H1 (cell line): ENCODE data around the gene HADHB. TPM values are rescaled to one million over a fixed set of nuclear protein-coding genes. Genes with fewer than 3 reads are reported as not detected.

Source experiments
- CTCF ChIA-PET: fragments of 300-600 bp; sonication (Branson Sonifier 250); formaldehyde crosslinking; loops from one replicate; lab custom pipeline; 2021; ENCODE audit not compliant: partially characterized antibody; lab: Charles Lee
- POLR2A ChIA-PET: fragments of 300-600 bp; sonication (Branson Sonifier 250); formaldehyde crosslinking; loops from one replicate; lab custom pipeline; 2021; ENCODE audit warnings: inconsistent platforms; ENCODE audit not compliant: partially characterized antibody; lab: Charles Lee
- DNase-seq, 2 experiments: peaks; one replicate each; pipeline versions ENCODE4 v3.0.0 to v3.0.0-alpha.2; 2010 to 2022; ENCODE audit warnings: low spot score in 2 of 2, low read depth in 1 of 2, mixed read lengths in 1 of 2
- FAIRE-seq: peaks from 2 replicates; lab custom pipeline; 2011; peaks lifted over from hg19 to GRCh38; lab: Jason Lieb, UNC
- H2AFZ ChIP-seq: 2 replicates; pipeline ENCODE4 v1.8.1; 2012; ENCODE audit warnings: low read length, inconsistent platforms
- H2AK5ac ChIP-seq: 2 replicates; pipeline ENCODE4 v1.6.1; 2013; ENCODE audit warnings: low read depth, low read length
- H2BK120ac ChIP-seq: replicated peaks from 2 replicates; pipeline ENCODE3; 2013; ENCODE audit warnings: low read depth, low read length, inconsistent platforms
- H2BK12ac ChIP-seq: 2 replicates; pipeline ENCODE4 v1.6.1; 2013; ENCODE audit warnings: low read depth, low read length
- H2BK15ac ChIP-seq: 2 replicates; pipeline ENCODE4 v1.6.1; 2013; ENCODE audit warnings: low read length
- H2BK20ac ChIP-seq: 2 replicates; pipeline ENCODE4 v1.6.1; 2013; ENCODE audit warnings: low read length
- H2BK5ac ChIP-seq: 2 replicates; pipeline ENCODE4 v1.6.1; 2013; ENCODE audit warnings: low read depth, low read length
- H3K14ac ChIP-seq: 2 replicates; pipeline ENCODE4 v1.6.1; 2013; ENCODE audit warnings: inconsistent platforms; ENCODE audit not compliant: insufficient read length
- H3K18ac ChIP-seq: 2 replicates; pipeline ENCODE4 v1.6.1; 2013; ENCODE audit warnings: low read length; ENCODE audit errors: extremely low read depth
- H3K23ac ChIP-seq: 2 replicates; pipeline ENCODE4 v1.6.1; 2013; ENCODE audit warnings: inconsistent platforms; ENCODE audit not compliant: insufficient read length
- H3K23me2 ChIP-seq: 2 replicates; pipeline ENCODE4 v1.6.1; 2013; ENCODE audit warnings: low read depth, low read length
- H3K27ac ChIP-seq: 2 replicates; pipeline ENCODE4 v1.6.1; 2011; ENCODE audit warnings: low read depth, low read length, inconsistent platforms
- H3K27me3 ChIP-seq, 4 experiments: replicated peaks in 1 of 4; 1 replicate in 1 of 4; 2 replicates in 3 of 4; pipeline versions ENCODE4 v1.6.1 to v1.8.1; 2011 to 2013; ENCODE audit warnings: low read length in 3 of 4, mild to moderate bottlenecking in 3 of 4, inconsistent platforms in 2 of 4, mixed read lengths in 2 of 4, moderate library complexity in 1 of 4; ENCODE audit not compliant: control insufficient read depth in 3 of 4, insufficient read depth in 3 of 4; ENCODE audit errors: extremely low read depth in 1 of 4
- H3K36me3 ChIP-seq, 4 experiments: 2 replicates each; pipeline versions ENCODE4 v1.6.1 to v1.8.1; 2011 to 2013; ENCODE audit warnings: mild to moderate bottlenecking in 4 of 4, low read length in 3 of 4, moderate library complexity in 2 of 4, control low read depth in 1 of 4, inconsistent platforms in 1 of 4; ENCODE audit not compliant: insufficient read depth in 4 of 4, control insufficient read depth in 2 of 4
- H3K4ac ChIP-seq: replicated peaks from 2 replicates; pipeline ENCODE3; 2013; ENCODE audit warnings: low read length, low read depth, mixed read lengths, inconsistent platforms; ENCODE audit not compliant: insufficient read length
- H3K4me1 ChIP-seq, 4 experiments: replicated peaks in 1 of 4; 1 replicate in 1 of 4; 2 replicates in 3 of 4; pipeline versions ENCODE4 v1.6.1 to v1.8.1; 2011 to 2013; ENCODE audit warnings: low read length in 3 of 4, inconsistent platforms in 2 of 4, mixed read lengths in 1 of 4; ENCODE audit not compliant: insufficient read depth in 4 of 4, control insufficient read depth in 3 of 4
- H3K4me2 ChIP-seq, 2 experiments: 2 replicates each; pipeline versions ENCODE4 v1.6.1 to v1.8.1; 2011 to 2013; ENCODE audit warnings: low read depth in 2 of 2, low read length in 2 of 2, control low read depth in 1 of 2, inconsistent platforms in 1 of 2, mild to moderate bottlenecking in 1 of 2; ENCODE audit not compliant: insufficient read depth in 1 of 2
- H3K4me3 ChIP-seq, 4 experiments: fragments of 200-600, 300-600 bp in 1 of 4; sonication (generic), shearing (Covaris generic), sonication (Bioruptor Twin) in 1 of 4; 2 replicates each; pipeline versions ENCODE4 v1.5.1 to v1.8.1; 2011 to 2016; ENCODE audit warnings: low read length in 4 of 4, low read depth in 3 of 4, control low read depth in 2 of 4, inconsistent platforms in 2 of 4, mild to moderate bottlenecking in 2 of 4, mixed read lengths in 1 of 4, moderate library complexity in 1 of 4; ENCODE audit not compliant: insufficient read depth in 2 of 4; ENCODE audit errors: extremely low read depth in 1 of 4
- H3K56ac ChIP-seq: replicated peaks from 2 replicates; pipeline ENCODE3; 2013; ENCODE audit warnings: low read depth, mild to moderate bottlenecking, mixed read lengths, low read length, inconsistent platforms; ENCODE audit not compliant: insufficient read length
- H3K79me1 ChIP-seq: 2 replicates; pipeline ENCODE4 v1.6.1; 2013; ENCODE audit warnings: low read depth, low read length, control low read depth
- H3K79me2 ChIP-seq, 2 experiments: 2 replicates each; pipeline versions ENCODE4 v1.6.1 to v1.8.1; 2012 to 2013; ENCODE audit warnings: low read length in 2 of 2, mild to moderate bottlenecking in 2 of 2, inconsistent platforms in 1 of 2; ENCODE audit not compliant: insufficient read depth in 2 of 2, control insufficient read depth in 1 of 2
- H3K9ac ChIP-seq, 4 experiments: replicated peaks in 1 of 4; 1 replicate in 1 of 4; 2 replicates in 3 of 4; pipeline versions ENCODE4 v1.6.1 to v1.8.1; 2011 to 2013; ENCODE audit warnings: low read depth in 3 of 4, low read length in 3 of 4, control low read depth in 2 of 4, mild to moderate bottlenecking in 2 of 4, moderate library complexity in 2 of 4, inconsistent platforms in 1 of 4; ENCODE audit errors: extremely low read depth in 1 of 4
- H3K9me3 ChIP-seq, 2 experiments: 2 replicates each; pipeline versions ENCODE4 v1.6.1 to v1.8.1; 2012 to 2013; ENCODE audit warnings: mild to moderate bottlenecking in 2 of 2, moderate library complexity in 2 of 2, control low read depth in 1 of 2, inconsistent platforms in 1 of 2, low read depth in 1 of 2, low read length in 1 of 2, mixed read lengths in 1 of 2; ENCODE audit not compliant: insufficient read depth in 2 of 2
- H4K20me1 ChIP-seq, 2 experiments: replicated peaks in 1 of 2; 2 replicates each; pipeline versions ENCODE3 to v1.8.1; 2011 to 2013; ENCODE audit warnings: inconsistent platforms in 2 of 2, low read length in 2 of 2, mild to moderate bottlenecking in 1 of 2; ENCODE audit not compliant: insufficient read depth in 2 of 2, control insufficient read depth in 1 of 2
- H4K5ac ChIP-seq: 2 replicates; pipeline ENCODE4 v1.6.1; 2013; ENCODE audit warnings: low read length, low read depth, mixed read lengths, inconsistent platforms; ENCODE audit not compliant: insufficient read length
- H4K8ac ChIP-seq: 2 replicates; pipeline ENCODE4 v1.8.0; 2013; ENCODE audit warnings: mild to moderate bottlenecking, moderate library complexity, low read length, inconsistent platforms; ENCODE audit not compliant: insufficient read depth; ENCODE audit errors: extremely low read depth
- H4K91ac ChIP-seq: replicated peaks from 2 replicates; pipeline ENCODE3; 2013; ENCODE audit warnings: low read length, mixed read lengths, inconsistent platforms; ENCODE audit not compliant: insufficient read length
- CBX5 ChIP-seq: fragments of 300-800, 300-1000 bp; sonication (generic); IDR thresholded peaks from 2 replicates; pipeline ENCODE4 v1.7.1; 2016; ENCODE audit warnings: antibody characterized with exemption, low read length, low read depth
- CEBPB ChIP-seq: IDR thresholded peaks from 2 replicates; pipeline ENCODE4 v1.6.1; 2012; ENCODE audit warnings: low read depth, low read length
- CHD1 ChIP-seq: IDR thresholded peaks from 2 replicates; pipeline ENCODE4 v1.6.1; 2012; ENCODE audit warnings: low read depth, low read length, improper control_type of control experiment
- CREB1 ChIP-seq: IDR thresholded peaks from 2 replicates; pipeline ENCODE4 v1.6.1; 2012; ENCODE audit warnings: inconsistent platforms
- CTBP2 ChIP-seq: IDR thresholded peaks from 2 replicates; pipeline ENCODE4 v1.7.0; 2011; ENCODE audit warnings: borderline replicate concordance, mild to moderate bottlenecking, moderate library complexity, mixed read lengths, low read length; ENCODE audit not compliant: insufficient read depth, insufficient read length
- HDAC2 ChIP-seq, 2 experiments: fragments of 300-600 bp in 1 of 2; sonication (generic) in 1 of 2; IDR thresholded peaks; 2 replicates each; pipeline ENCODE4 v1.6.1; 2011 to 2012; ENCODE audit warnings: low read depth in 2 of 2, low read length in 2 of 2, mild to moderate bottlenecking in 2 of 2, moderate library complexity in 2 of 2, borderline replicate concordance in 1 of 2, inconsistent platforms in 1 of 2
- POU5F1 ChIP-seq: IDR thresholded peaks from 2 replicates; pipeline ENCODE4 v1.6.1; 2011; ENCODE audit warnings: low read depth, mild to moderate bottlenecking, low read length, moderate library complexity
- SIX5 ChIP-seq: IDR thresholded peaks from 2 replicates; pipeline ENCODE4 v1.6.1; 2011; ENCODE audit warnings: mild to moderate bottlenecking, low read depth, low read length
- SRF ChIP-seq: IDR thresholded peaks from 2 replicates; pipeline ENCODE4 v1.6.1; 2011; ENCODE audit warnings: mild to moderate bottlenecking, low read depth, low read length, moderate library complexity
- SUZ12 ChIP-seq: fragments of 200-600 bp; sonication (generic); IDR thresholded peaks from 2 replicates; pipeline ENCODE4 v1.6.1; 2012; ENCODE audit warnings: mild to moderate bottlenecking, inconsistent platforms, low read length, moderate library complexity, mixed read lengths
- TBP ChIP-seq: IDR thresholded peaks from 2 replicates; pipeline ENCODE4 v1.6.1; 2011; ENCODE audit warnings: low read depth, low read length, improper control_type of control experiment
- WGBS, 2 experiments: shearing (Covaris generic) in 1 of 2; methylation state at CpG; one replicate each; pipeline versions ENCODE4 v1.1.6 to v1.1.7; 2013 to 2015; ENCODE audit warnings: low lambda C conversion rate in 2 of 2, mixed read lengths in 2 of 2, inconsistent platforms in 1 of 2, low coverage in 1 of 2, missing lambda C conversion rate in 1 of 2; ENCODE audit not compliant: insufficient replicate concordance in 2 of 2, insufficient coverage in 1 of 2, insufficient read length in 1 of 2; ENCODE audit errors: extremely low coverage in 1 of 2, missing lambda C conversion rate in 1 of 2; 5-methylcytosine and 5-hydroxymethylcytosine counted together
- polyA plus RNA-seq, 7 experiments: library from polyadenylated mRNA; depleted of rRNA in 3 of 7; stranded (reverse) in 5 of 7; unstranded in 2 of 7; fragments of >200 nt in 5 of 7; fragments of 200-250 nt in 2 of 7; gene quantifications; 1 replicate in 5 of 7; 2 replicates in 1 of 7; 4 replicates in 1 of 7; pipeline versions ENCODE4 v1.2.1 to v1.2.3, GENCODE V29; 2011 to 2013; ENCODE audit warnings: missing spikeins in 2 of 7, mixed read lengths in 2 of 7
- total RNA-seq: library from RNA; stranded (reverse); fragmentation: NEBNext Ultra II Directional; extraction: Animal tissue kit (Norgen Biotek cat#: 25700); gene quantifications from 2 replicates; pipeline ENCODE4 v1.2.1, GENCODE V29; 2021

HADHB gene
- total and polyA plus RNA-seq, 2 of the 8 experiments (the other 6 are each of a cell fraction or from before 2014, with no cell fraction given) = 47.7 to 52.3 TPM

- H3K27ac ChIP-seq = peak overlapping the region; percentile 94; the same call in 1 of the 2 replicates
- H2BK120ac ChIP-seq = no peak overlapping the region
- peak overlapping the region; percentile 77 to 98 (median 85) for H3K4me3 ChIP-seq
- peaks cover 10% of the 10 kb centered on the region for H3K23me2 ChIP-seq
- H3K36me3 ChIP-seq = peaks cover 0 to under 1% (median 0%) of the 10 kb centered on the region in 4 experiments; a peak in 1 of 8 replicates
- DNase-seq (no peak), FAIRE-seq (no peak)
- H4K5ac ChIP-seq = peak overlapping the region; percentile 90
- H3K79me1 ChIP-seq = no peaks in the 10 kb centered on the region; the same call in 1 of the 2 replicates
- peak overlapping the region; percentile 77 to 83 for H3K4me2 ChIP-seq
- no peaks in the 10 kb centered on the region for H3K27me3 ChIP-seq
- no peak overlapping the region for H2BK20ac ChIP-seq
- H2AFZ ChIP-seq = peak overlapping the region; percentile 20; the same call in 1 of the 2 replicates
- no peak overlapping the region for H2BK15ac ChIP-seq
- no peak overlapping the region for H3K14ac ChIP-seq
- CTCF ChIA-PET = interaction anchor here (0.8 to 2.3 kb wide), 6 partner anchors 8 to 91 kb away, joined by 3 to 8 read pairs (median 4); no protein-coding TSS in a partner anchor
- peak overlapping the region; percentile 85 for H2BK5ac ChIP-seq
- no peak overlapping the region for H4K8ac ChIP-seq
- H2AK5ac ChIP-seq = no peak overlapping the region
- peaks cover 0 to 2% of the 10 kb centered on the region in 2 experiments for H4K20me1 ChIP-seq
- H2BK12ac ChIP-seq = no peak overlapping the region
- no peak overlapping the region for H3K18ac ChIP-seq
- peak overlapping the region in 3 of 4 experiments; percentile 71 to 74 (median 72); a peak in 6 of 7 replicates for H3K9ac ChIP-seq
- no peak overlapping the region for H3K23ac ChIP-seq
- H3K9me3 ChIP-seq = no peaks in the 10 kb centered on the region
- H4K91ac ChIP-seq = no peak overlapping the region
- POLR2A ChIA-PET = interaction anchor here (0.9 to 5.1 kb wide), 20 partner anchors 10 to 364 kb away, joined by 3 to 37 read pairs (median 4); partner anchors contain the start of genes DRC1, KIF3C, RAB10 and SELENOI
- 2% methylated on average over 22 of the region's 22 CpGs; no CpG with 5 or more reads in 1 of the 2 experiments for WGBS, 2 experiments
- peaks cover 2 to 82% of the 10 kb centered on the region in 2 experiments; a peak in 3 of 4 replicates for H3K79me2 ChIP-seq
- H3K4me1 ChIP-seq = peaks cover 0 to 6% (median 1%) of the 10 kb centered on the region in 4 experiments; a peak in 3 of 7 replicates
- no peak overlapping the region for H3K56ac ChIP-seq
- H3K4ac ChIP-seq = no peak overlapping the region
- TF ChIP-seq SUZ12 = no peak
- no peak for TF ChIP-seq CREB1
- no peak for TF ChIP-seq CEBPB
- no peak for TF ChIP-seq CHD1
- TF ChIP-seq HDAC2 (IDR thresholded peaks at IDR 0.05; ENCODE audit: borderline replicate concordance in 1 of 2, low read depth in 2 of 2, low read length in 2 of 2) = no peak
- no peak for TF ChIP-seq POU5F1
- TF ChIP-seq SRF = no peak
- TF ChIP-seq CBX5 = no peak
- TF ChIP-seq SIX5 = no peak
- no peak for TF ChIP-seq TBP
- TF ChIP-seq CTBP2 = no peak
These were observed 1.1 kb upstream of the HADHB start for GRCh38 chr2:26243470-26244308.
